IMR-90 (cell line): Measurements from ENCODE around the gene SNX33. TPM values are rescaled to one million over a fixed set of nuclear protein-coding genes. Genes with fewer than 3 reads are reported as not detected.

Source experiments
- ATAC-seq: fragments of 200-7000 bp; cut with Tn5 transposase; 2 replicates; pipeline ENCODE4 v1.9.1; 2020; ENCODE audit warnings: low read depth, mild to moderate bottlenecking, moderate library complexity
- BruUV-seq: library from RNA; stranded (reverse); fragments of 400-500 nt; replicated peaks from 2 replicates; lab custom pipeline; 2021; lab: Mats Ljungman, UMichigan
- CTCF ChIA-PET: fragments of 300-600 bp; formaldehyde crosslinking; extraction: SDS; loops from one replicate; lab custom pipeline; 2021; ENCODE audit warnings: antibody characterized with exemption; lab: Yijun Ruan, JAX
- POLR2A ChIA-PET: fragments of 300-600 bp; sonication (Branson Sonifier 250); formaldehyde crosslinking; loops from one replicate; lab custom pipeline; 2022; ENCODE audit warnings: antibody characterized with exemption; ENCODE audit not compliant: unreplicated experiment; lab: Charles Lee
- DNase-seq: peaks from one replicate; pipeline ENCODE4 v3.0.0; 2013
- H2AFZ ChIP-seq: replicated peaks from 2 replicates; pipeline ENCODE3; 2013; ENCODE audit warnings: low read length, mild to moderate bottlenecking; ENCODE audit not compliant: poor library complexity
- H2AK5ac ChIP-seq: 2 replicates; pipeline ENCODE4 v1.6.1; 2013; ENCODE audit warnings: low read depth, low read length, inconsistent platforms
- H2AK9ac ChIP-seq: replicated peaks from 2 replicates; pipeline ENCODE3; 2013; ENCODE audit warnings: mild to moderate bottlenecking, low read depth, low read length, moderate library complexity; ENCODE audit not compliant: poor library complexity
- H2BK120ac ChIP-seq: 2 replicates; pipeline ENCODE4 v1.6.1; 2013; ENCODE audit warnings: low read depth, low read length, inconsistent platforms
- H2BK15ac ChIP-seq: 3 replicates; pipeline ENCODE4 v1.6.1; 2013; ENCODE audit warnings: low read depth, low read length, inconsistent platforms
- H2BK20ac ChIP-seq: 2 replicates; pipeline ENCODE4 v1.6.1; 2013; ENCODE audit warnings: low read depth, mild to moderate bottlenecking, inconsistent platforms, low read length, moderate library complexity
- H2BK5ac ChIP-seq: 2 replicates; pipeline ENCODE4 v1.6.1; 2013; ENCODE audit warnings: mild to moderate bottlenecking, low read depth, low read length, inconsistent platforms; ENCODE audit not compliant: poor library complexity, severe bottlenecking
- H3K14ac ChIP-seq: replicated peaks from 2 replicates; pipeline ENCODE4 v1.6.1; 2013; ENCODE audit warnings: low read depth, low read length, inconsistent platforms
- H3K18ac ChIP-seq: 2 replicates; pipeline ENCODE4 v1.6.1; 2013; ENCODE audit warnings: low read depth, low read length, control low read depth
- H3K23ac ChIP-seq: 2 replicates; pipeline ENCODE4 v1.6.1; 2013; ENCODE audit warnings: low read depth, low read length, inconsistent platforms
- H3K27ac ChIP-seq: 2 replicates; pipeline ENCODE4 v1.5.1; 2013; ENCODE audit warnings: mild to moderate bottlenecking, control low read depth, low read length; ENCODE audit not compliant: insufficient read depth
- H3K27me3 ChIP-seq: 2 replicates; pipeline ENCODE4 v1.6.1; 2013; ENCODE audit warnings: low read length; ENCODE audit not compliant: control insufficient read depth, insufficient read depth
- H3K36me3 ChIP-seq: 2 replicates; pipeline ENCODE4 v1.6.1; 2013; ENCODE audit warnings: low read length, mixed read lengths; ENCODE audit not compliant: control insufficient read depth, insufficient read depth
- H3K4ac ChIP-seq: 2 replicates; pipeline ENCODE4 v1.6.1; 2013; ENCODE audit warnings: low read depth, low read length, inconsistent platforms
- H3K4me1 ChIP-seq: 2 replicates; pipeline ENCODE4 v1.6.1; 2013; ENCODE audit warnings: low read length, mixed read lengths; ENCODE audit not compliant: control insufficient read depth, insufficient read depth
- H3K4me2 ChIP-seq: 2 replicates; pipeline ENCODE4 v1.6.1; 2013; ENCODE audit warnings: low read depth, mild to moderate bottlenecking, control low read depth, low read length, moderate library complexity
- H3K4me3 ChIP-seq: 2 replicates; pipeline ENCODE4 v1.5.1; 2013; ENCODE audit warnings: low read depth, mild to moderate bottlenecking, control low read depth, low read length, moderate library complexity; ENCODE audit not compliant: insufficient read depth
- H3K56ac ChIP-seq: 2 replicates; pipeline ENCODE4 v1.6.1; 2013; ENCODE audit warnings: low read length, inconsistent platforms; ENCODE audit not compliant: insufficient read depth; ENCODE audit errors: extremely low read depth
- H3K79me1 ChIP-seq, 2 experiments: 2 replicates each; pipeline ENCODE4 v1.6.1; 2013; ENCODE audit warnings: low read length in 2 of 2, inconsistent platforms in 1 of 2, low read depth in 1 of 2
- H3K9ac ChIP-seq: 2 replicates; pipeline ENCODE4 v1.6.1; 2013; ENCODE audit warnings: low read depth, low read length, control low read depth
- H3K9me1 ChIP-seq: 2 replicates; pipeline ENCODE4 v1.6.1; 2013; ENCODE audit warnings: low read length, inconsistent platforms; ENCODE audit not compliant: insufficient read depth
- H3K9me3 ChIP-seq: 2 replicates; pipeline ENCODE4 v1.6.1; 2013; ENCODE audit warnings: low read length; ENCODE audit not compliant: control insufficient read depth, insufficient read depth
- H4K20me1 ChIP-seq: 2 replicates; pipeline ENCODE4 v1.6.1; 2013; ENCODE audit warnings: low read length, inconsistent platforms; ENCODE audit not compliant: insufficient read depth
- H4K5ac ChIP-seq: 2 replicates; pipeline ENCODE4 v1.6.1; 2013; ENCODE audit warnings: mild to moderate bottlenecking, low read depth, low read length, control low read depth
- H4K8ac ChIP-seq, 2 experiments: 2 replicates each; pipeline ENCODE4 v1.6.1; 2013; ENCODE audit warnings: low read depth in 2 of 2, low read length in 2 of 2, control low read depth in 1 of 2, inconsistent platforms in 1 of 2
- H4K91ac ChIP-seq: 2 replicates; pipeline ENCODE4 v1.6.1; 2013; ENCODE audit warnings: low read depth, low read length, inconsistent platforms; ENCODE audit not compliant: insufficient read depth
- CEBPB ChIP-seq: IDR thresholded peaks from 2 replicates; pipeline ENCODE4 v1.6.1; 2012; ENCODE audit warnings: low read depth, low read length, improper control_type of control experiment
- ELK1 ChIP-seq: fragments of 150-350 bp; IDR thresholded peaks from 2 replicates; pipeline ENCODE4 v1.6.1; 2016; ENCODE audit warnings: low read depth, mild to moderate bottlenecking, low read length, moderate library complexity, borderline replicate concordance
- FOS ChIP-seq: fragments of 150-350 bp; IDR thresholded peaks from 2 replicates; pipeline ENCODE4 v1.6.1; 2016; ENCODE audit warnings: low read depth, low read length
- MAFK ChIP-seq: IDR thresholded peaks from 2 replicates; pipeline ENCODE4 v1.6.1; 2012; ENCODE audit warnings: low read depth, low read length, improper control_type of control experiment
- NFE2L2 ChIP-seq: fragments of 150-350 bp; IDR thresholded peaks from 2 replicates; pipeline ENCODE4 v1.6.1; 2016; ENCODE audit warnings: low read depth, mild to moderate bottlenecking, low read length
- RCOR1 ChIP-seq: IDR thresholded peaks from 2 replicates; pipeline ENCODE4 v1.6.1; 2012; ENCODE audit warnings: mild to moderate bottlenecking, low read length, improper control_type of control experiment; ENCODE audit not compliant: insufficient replicate concordance
- RFX5 ChIP-seq: IDR thresholded peaks from 2 replicates; pipeline ENCODE4 v1.8.0; 2012; ENCODE audit warnings: low read depth, mild to moderate bottlenecking, low read length, moderate library complexity
- SMC3 ChIP-seq: fragments of 150-350 bp; IDR thresholded peaks from 2 replicates; pipeline ENCODE4 v1.6.1; 2016; ENCODE audit warnings: low read depth, mild to moderate bottlenecking, antibody characterized with exemption, low read length, moderate library complexity
- whole genome bisulfite sequencing, 2 experiments: methylation state at CpG; one replicate each; pipeline versions ENCODE4 v1.1.5 to v1.1.7; 2013; ENCODE audit warnings: missing lambda C conversion rate in 2 of 2; ENCODE audit not compliant: insufficient read length in 1 of 2; ENCODE audit errors: extremely low coverage in 2 of 2; 5-methylcytosine and 5-hydroxymethylcytosine counted together
- dilution Hi-C: fragments of 300-500 bp; cut with HindIII; formaldehyde crosslinking; loops from one replicate; pipeline ENCODE4 v1.14.3; 2018; ENCODE audit warnings: low sequenced_read_pairs; ENCODE audit not compliant: unreplicated experiment
- in situ Hi-C: fragments of 300-500 bp; cut with MboI; formaldehyde crosslinking; loops from 3 replicates; pipeline ENCODE4 v1.14.3; 2019; ENCODE audit warnings: low sequenced_read_pairs, inconsistent platforms, mixed read lengths
- intact Hi-C: fragments of 100-400 bp; cut with micrococcal nuclease; formaldehyde crosslinking; loops from 2 replicates; pipeline ENCODE4 v1.10.0; 2022
- polyA plus RNA-seq, 3 experiments: library from polyadenylated mRNA; depleted of rRNA; stranded (reverse); fragments of >200 nt; gene quantifications; 2 replicates each; pipeline ENCODE4 v1.2.3, GENCODE V29; 2012; ENCODE audit warnings: low replicate concordance in 1 of 3
- total RNA-seq: library from RNA; depleted of rRNA; stranded (reverse); fragments of >200 nt; gene quantifications from 2 replicates; pipeline ENCODE4 v1.2.3, GENCODE V29; 2012
- TF ChIP-seq, protein P1 (sequence below): conservative IDR thresholded peaks from 2 replicates; pipeline ENCODE4 v1.5.1; 2012; ENCODE audit warnings: mild to moderate bottlenecking, low read depth, low read length, improper control_type of control experiment
- TF ChIP-seq, protein P2 (sequence below): fragments of 150-350 bp; IDR thresholded peaks from 2 replicates; pipeline ENCODE4 v1.6.1; 2017; ENCODE audit warnings: mild to moderate bottlenecking, antibody characterized with exemption, low read length, low read depth

The SNX33 gene
- total and polyA plus RNA-seq, 2 of the 4 experiments (the other 2 are of a cell fraction) = 12.7 to 14.6 TPM

- Histone ChIP-seq H3K9me3 (no peaks in the 10 kb centered on the region), H3K56ac (no peak overlapping the region), H4K20me1 (peaks cover 9% of the 10 kb centered on the region), H3K79me1 (peaks cover 5 to 58% of the 10 kb centered on the region in 2 experiments), H2BK15ac (no peak overlapping the region), H3K4me1 (peaks cover 19% of the 10 kb centered on the region), H3K23ac (no peak overlapping the region), H2BK120ac (no peak overlapping the region), H4K8ac (no peak overlapping the region), H3K18ac (no peak overlapping the region), H3K4me3 (no peak overlapping the region), H2AK5ac (peak overlapping the region; percentile 50; the same call in 1 of the 2 replicates), H3K27me3 (no peaks in the 10 kb centered on the region), H2BK5ac (no peak overlapping the region), H3K36me3 (0 out of 2 replicates have a peak, but pooled peaks cover 1% of the 10 kb centered on the region), H2BK20ac (no peak overlapping the region), H3K14ac (no peak overlapping the region), H3K4me2 (no peak overlapping the region), H2AK9ac (no peak overlapping the region), H2AFZ (no peak overlapping the region), H3K27ac (no peak overlapping the region), H3K9me1 (peaks cover 6% of the 10 kb centered on the region; the same call in 1 of the 2 replicates), H3K9ac (no peak overlapping the region), H3K4ac (0 out of 2 replicates have a peak overlapping the region, but pooled peaks have one; percentile 5), H4K5ac (no peak overlapping the region), H4K91ac (no peak overlapping the region)
- TF ChIP-seq FOS (no peak), SMC3 (no peak), ELK1 (no peak), CEBPB (no peak), RCOR1 (no peak), MAFK (no peak), NFE2L2 (no peak), RFX5 (no peak)
- TF ChIP-seq, protein P1, sequence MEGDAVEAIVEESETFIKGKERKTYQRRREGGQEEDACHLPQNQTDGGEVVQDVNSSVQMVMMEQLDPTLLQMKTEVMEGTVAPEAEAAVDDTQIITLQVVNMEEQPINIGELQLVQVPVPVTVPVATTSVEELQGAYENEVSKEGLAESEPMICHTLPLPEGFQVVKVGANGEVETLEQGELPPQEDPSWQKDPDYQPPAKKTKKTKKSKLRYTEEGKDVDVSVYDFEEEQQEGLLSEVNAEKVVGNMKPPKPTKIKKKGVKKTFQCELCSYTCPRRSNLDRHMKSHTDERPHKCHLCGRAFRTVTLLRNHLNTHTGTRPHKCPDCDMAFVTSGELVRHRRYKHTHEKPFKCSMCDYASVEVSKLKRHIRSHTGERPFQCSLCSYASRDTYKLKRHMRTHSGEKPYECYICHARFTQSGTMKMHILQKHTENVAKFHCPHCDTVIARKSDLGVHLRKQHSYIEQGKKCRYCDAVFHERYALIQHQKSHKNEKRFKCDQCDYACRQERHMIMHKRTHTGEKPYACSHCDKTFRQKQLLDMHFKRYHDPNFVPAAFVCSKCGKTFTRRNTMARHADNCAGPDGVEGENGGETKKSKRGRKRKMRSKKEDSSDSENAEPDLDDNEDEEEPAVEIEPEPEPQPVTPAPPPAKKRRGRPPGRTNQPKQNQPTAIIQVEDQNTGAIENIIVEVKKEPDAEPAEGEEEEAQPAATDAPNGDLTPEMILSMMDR = no peak
- TF ChIP-seq, protein P2, sequence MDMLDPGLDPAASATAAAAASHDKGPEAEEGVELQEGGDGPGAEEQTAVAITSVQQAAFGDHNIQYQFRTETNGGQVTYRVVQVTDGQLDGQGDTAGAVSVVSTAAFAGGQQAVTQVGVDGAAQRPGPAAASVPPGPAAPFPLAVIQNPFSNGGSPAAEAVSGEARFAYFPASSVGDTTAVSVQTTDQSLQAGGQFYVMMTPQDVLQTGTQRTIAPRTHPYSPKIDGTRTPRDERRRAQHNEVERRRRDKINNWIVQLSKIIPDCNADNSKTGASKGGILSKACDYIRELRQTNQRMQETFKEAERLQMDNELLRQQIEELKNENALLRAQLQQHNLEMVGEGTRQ = no peak
- in situ Hi-C loops = no loop called here
- POLR2A ChIA-PET = no interaction called here
- dilution Hi-C loops = no loop called here
- CTCF ChIA-PET = no interaction called here
- WGBS, 2 experiments = no CpG with 5 or more reads among the region's 6 CpGs
- no peak for ATAC-seq
- no TSS peak for BruUV-seq
- intact Hi-C loops = no loop called here
- no peak for DNase-seq
These were observed 54.7 kb downstream of the SNX33 start for GRCh38 chr15:75702436-75702835.
